VCaP (cell line): ENCODE results near the gene NDUFS7.

Experiments
- H3K27ac ChIP-seq: fragments of 450-650 bp; 2 replicates; pipeline ENCODE4 v1.5.1; 2017
- TF ChIP-seq, protein P1 (sequence below): fragments of 450-650 bp; conservative IDR thresholded peaks from 2 replicates; pipeline ENCODE4 v1.5.1; 2017; ENCODE audit warnings: mild to moderate bottlenecking, moderate library complexity

NDUFS7 gene

GRCh38 chr19:1400281-1401137, 16.8 kb downstream of the NDUFS7 start:
- TF ChIP-seq, protein P1, sequence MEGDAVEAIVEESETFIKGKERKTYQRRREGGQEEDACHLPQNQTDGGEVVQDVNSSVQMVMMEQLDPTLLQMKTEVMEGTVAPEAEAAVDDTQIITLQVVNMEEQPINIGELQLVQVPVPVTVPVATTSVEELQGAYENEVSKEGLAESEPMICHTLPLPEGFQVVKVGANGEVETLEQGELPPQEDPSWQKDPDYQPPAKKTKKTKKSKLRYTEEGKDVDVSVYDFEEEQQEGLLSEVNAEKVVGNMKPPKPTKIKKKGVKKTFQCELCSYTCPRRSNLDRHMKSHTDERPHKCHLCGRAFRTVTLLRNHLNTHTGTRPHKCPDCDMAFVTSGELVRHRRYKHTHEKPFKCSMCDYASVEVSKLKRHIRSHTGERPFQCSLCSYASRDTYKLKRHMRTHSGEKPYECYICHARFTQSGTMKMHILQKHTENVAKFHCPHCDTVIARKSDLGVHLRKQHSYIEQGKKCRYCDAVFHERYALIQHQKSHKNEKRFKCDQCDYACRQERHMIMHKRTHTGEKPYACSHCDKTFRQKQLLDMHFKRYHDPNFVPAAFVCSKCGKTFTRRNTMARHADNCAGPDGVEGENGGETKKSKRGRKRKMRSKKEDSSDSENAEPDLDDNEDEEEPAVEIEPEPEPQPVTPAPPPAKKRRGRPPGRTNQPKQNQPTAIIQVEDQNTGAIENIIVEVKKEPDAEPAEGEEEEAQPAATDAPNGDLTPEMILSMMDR: no peak
- H3K27ac ChIP-seq: peak overlapping the region; percentile 82

DNA sequence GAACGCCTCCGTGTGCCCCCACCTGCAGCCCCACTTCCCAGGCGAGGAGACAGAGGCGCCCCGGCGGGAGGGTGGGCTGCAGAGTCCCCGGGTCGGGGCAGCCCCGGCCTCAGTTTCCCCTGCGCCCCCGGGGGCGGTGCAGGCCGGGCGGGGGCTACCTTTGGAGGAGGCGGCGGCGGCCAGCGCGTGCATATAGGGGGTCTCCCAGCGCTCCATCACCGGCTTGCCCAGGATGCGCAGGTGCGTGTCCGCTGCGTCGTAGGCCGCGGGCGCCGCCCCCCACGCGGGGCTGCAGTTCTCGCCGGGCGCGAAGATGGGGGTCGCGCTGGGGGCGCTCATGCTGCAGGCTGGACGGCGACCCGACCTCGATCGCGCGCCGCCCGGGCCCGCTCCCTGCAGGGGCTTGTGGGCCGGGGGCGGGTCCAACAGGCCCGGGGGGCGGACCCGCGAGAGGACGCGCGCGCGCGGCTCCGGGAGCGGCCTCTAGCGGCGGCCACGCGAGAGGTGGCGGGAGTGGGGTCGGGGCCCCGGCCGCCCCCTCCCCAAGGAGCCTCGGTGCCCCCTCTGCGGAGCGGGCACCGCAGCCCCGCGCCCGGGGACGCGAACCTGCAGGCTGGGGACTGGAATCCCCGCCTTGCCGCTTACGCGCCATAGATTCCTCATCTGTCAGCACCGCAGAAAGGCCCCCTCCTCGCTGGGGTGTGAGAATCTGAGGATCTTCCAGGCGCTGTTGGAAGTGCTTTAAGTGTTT, 17.6 kb downstream of the NDUFS7 start, which contains the start of gene GAMT:
Gene GAMT (minus strand): TSS at position 405 of the 751 bp plus-strand sequence. CDS start 66 bp downstream, at position 339.
- peak within 1 kb of the TSS; percentile 82 for H3K27ac ChIP-seq
- TF ChIP-seq, protein P1: peak; percentile 86

GRCh38 chr19:1401889-1402217, 18.1 kb downstream of the NDUFS7 start:
- TF ChIP-seq, protein P1: no peak

GRCh38 chr19:1402411-1403070, 18.8 kb downstream of the NDUFS7 start:
- TF ChIP-seq, protein P1: no peak
- no peak overlapping the region; the same call in 1 of the 2 replicates for H3K27ac ChIP-seq

More at GRCh38 chr19:1401889-1402217, 18.1 kb downstream of the NDUFS7 start:
- peak overlapping the region; percentile 82 for H3K27ac ChIP-seq

DNA sequence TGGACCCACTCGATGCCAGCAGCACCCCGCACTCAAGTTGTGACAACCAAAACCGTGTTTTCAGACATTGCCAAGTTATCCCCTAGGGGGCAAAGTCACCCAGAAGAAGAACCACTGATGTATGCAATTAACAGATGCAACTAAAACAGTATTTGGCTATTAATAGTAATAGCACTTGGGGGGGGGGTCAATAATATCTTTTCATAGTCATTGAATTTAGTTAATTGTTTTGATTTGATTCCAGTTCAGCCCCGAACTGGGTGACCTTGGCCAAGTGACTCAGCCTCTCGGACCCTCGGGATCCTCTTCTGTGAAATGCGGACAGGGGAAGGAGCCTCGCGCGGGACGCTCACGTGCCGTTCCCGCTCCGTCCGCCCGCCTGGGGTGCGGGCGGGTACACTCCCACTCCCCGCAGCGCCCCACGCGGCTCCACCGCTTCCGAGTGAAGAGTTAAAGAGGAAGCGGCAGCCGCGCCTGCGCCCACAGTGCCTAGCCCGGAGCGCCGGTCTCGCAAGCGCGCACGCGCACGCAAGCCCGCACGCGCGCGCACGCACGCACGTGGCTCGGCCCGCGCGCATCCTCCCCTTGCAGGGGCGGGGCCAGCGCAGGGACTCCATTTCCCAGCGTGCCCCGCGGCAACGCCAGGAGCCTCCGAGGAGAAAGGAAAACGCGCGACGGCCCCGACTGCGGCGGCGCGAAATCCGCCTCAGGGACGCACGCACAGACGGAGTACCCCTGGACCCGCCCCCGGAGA, 23.2 kb downstream of the NDUFS7 start:
- TF ChIP-seq, protein P1: peak; percentile 63
- peak overlapping the region; percentile 99 for H3K27ac ChIP-seq

GRCh38 chr19:1407528-1408299, 24.0 kb downstream of the NDUFS7 start, which contains the start of gene DAZAP1:
Gene DAZAP1 (plus strand): TSS chr19:1407586. CDS start chr19:1407774, 188 bp downstream.
- H3K27ac ChIP-seq: peak within 1 kb of the TSS; percentile 99
- TF ChIP-seq, protein P1: no peak
